ENCODE results near the gene PKP3.
"Not testable (repeated sequence)": the region's sequence is repeated elsewhere in the genome, so short reads cannot be mapped to it uniquely, and the experiment has no call there.

- TF ChIP-seq POLR2AphosphoS5 (IDR thresholded peaks at IDR 0.05; ENCODE audit: borderline replicate concordance, low read depth, low read length); EZH2 (IDR thresholded peaks at IDR 0.05): not testable (repeated sequence)
Measured at GRCh38 chr11:389369-389768, 4.6 kb upstream of the PKP3 start.
